HG03565 (cell line): Measurements from ENCODE around the gene RBBP5.
A peak's percentile ranks its signal among the peaks of the same experiment; 100 is the strongest.
"Not testable (repeated sequence)": the region's sequence is repeated elsewhere in the genome, so short reads cannot be mapped to it uniquely, and the experiment has no call there.

ENCODE experiments used
- ATAC-seq: cut with Tn5 transposase; IDR thresholded peaks from one replicate; pipeline ENCODE4 v1.9.1; 2021; ENCODE audit warnings: mild to moderate bottlenecking, moderate library complexity; ENCODE audit not compliant: unreplicated experiment

Gene RBBP5

GRCh38 chr1:205121660-205122488 is at the start of gene RBBP5:
Gene RBBP5 (minus strand): TSS chr1:205121978. CDS start chr1:205121873, 105 bp downstream.
- peak; percentile 83 for ATAC-seq

- ATAC-seq: no peak
Observed at GRCh38 chr1:205171369-205171768, 49.6 kb upstream of the RBBP5 start.

- no peak for ATAC-seq
Observed at GRCh38 chr1:205170532-205171269, 48.9 kb upstream of the RBBP5 start.

- ATAC-seq: no peak
Observed at GRCh38 chr1:205169248-205169647, 47.5 kb upstream of the RBBP5 start.

GRCh38 chr1:205168291-205168690 is 46.5 kb upstream of the RBBP5 start:
- no peak for ATAC-seq

GRCh38 chr1:205162301-205162700 is 40.5 kb upstream of the RBBP5 start:
- no peak for ATAC-seq

GRCh38 chr1:205161076-205161475 is 39.3 kb upstream of the RBBP5 start:
- no peak for ATAC-seq

- ATAC-seq: no peak
Observed at GRCh38 chr1:205158048-205158616, 36.4 kb upstream of the RBBP5 start.

GRCh38 chr1:205155665-205156377 is 34.0 kb upstream of the RBBP5 start:
- not testable (repeated sequence) for ATAC-seq

GRCh38 chr1:205152505-205152904 is 30.7 kb upstream of the RBBP5 start:
- no peak for ATAC-seq

- no peak for ATAC-seq
Observed at GRCh38 chr1:205150651-205151428, 29.1 kb upstream of the RBBP5 start.

GRCh38 chr1:205147191-205147835 is 25.5 kb upstream of the RBBP5 start:
- ATAC-seq: no peak

- ATAC-seq: no peak
Observed at GRCh38 chr1:205144751-205145150, 23.0 kb upstream of the RBBP5 start.

- no peak for ATAC-seq
Observed at GRCh38 chr1:205144046-205144720, 22.4 kb upstream of the RBBP5 start.

GRCh38 chr1:205142102-205142469 is 20.3 kb upstream of the RBBP5 start:
- ATAC-seq: no peak

GRCh38 chr1:205141236-205142101 is 19.7 kb upstream of the RBBP5 start:
- ATAC-seq: peak; percentile 51

GRCh38 chr1:205140113-205140512 is 18.3 kb upstream of the RBBP5 start:
- ATAC-seq: no peak

GRCh38 chr1:205137901-205138300 is 16.1 kb upstream of the RBBP5 start:
- no peak for ATAC-seq
